Endothelial cell of umbilical vein (primary cell): ENCODE results near the gene PRPF39. TPM values are rescaled to one million over a fixed set of nuclear protein-coding genes. Genes with fewer than 3 reads are reported as not detected.

Experiments used
- BruUV-seq: library from RNA; stranded (reverse); fragments of 400-500 nt; replicated peaks from 2 replicates; lab custom pipeline; 2021; lab: Mats Ljungman, UMichigan
- CTCF ChIA-PET: fragments of 300-600, 350-600 bp; sonication (Branson Sonifier 250); formaldehyde crosslinking; loops from one replicate; lab custom pipeline; 2021; ENCODE audit warnings: antibody characterized with exemption, inconsistent platforms; lab: Charles Lee
- POLR2A ChIA-PET: fragments of 300-600, 350-600 bp; sonication (Branson Sonifier 250); formaldehyde crosslinking; loops from one replicate; lab custom pipeline; 2021; ENCODE audit warnings: antibody characterized with exemption, inconsistent platforms; lab: Charles Lee
- DNase-seq: peaks from one replicate; pipeline ENCODE4 v3.0.0-alpha.2; 2011; ENCODE audit warnings: low read depth, low spot score
- FAIRE-seq: peaks from 2 replicates; lab custom pipeline; 2011; peaks lifted over from hg19 to GRCh38; lab: Jason Lieb, UNC
- H2AFZ ChIP-seq: 2 replicates; pipeline ENCODE4 v1.6.0; 2012; ENCODE audit warnings: low read depth, low read length, control low read depth, inconsistent platforms
- H3K27ac ChIP-seq: 2 replicates; pipeline ENCODE4 v1.5.1; 2011; ENCODE audit warnings: low read depth, mild to moderate bottlenecking, control low read depth, low read length, moderate library complexity; ENCODE audit not compliant: insufficient read depth
- H3K27me3 ChIP-seq, 2 experiments: 2 replicates each; pipeline versions ENCODE4 v1.6.0 to v1.6.1; 2011; ENCODE audit warnings: low read length in 2 of 2, mixed read lengths in 1 of 2; ENCODE audit not compliant: control insufficient read depth in 2 of 2, insufficient read depth in 2 of 2
- H3K36me3 ChIP-seq, 2 experiments: 2 replicates in 1 of 2; 3 replicates in 1 of 2; pipeline ENCODE4 v1.5.1; 2011; ENCODE audit warnings: low read length in 2 of 2, mild to moderate bottlenecking in 1 of 2, moderate library complexity in 1 of 2; ENCODE audit not compliant: control insufficient read depth in 2 of 2, insufficient read depth in 2 of 2; ENCODE audit errors: extremely low read depth in 1 of 2
- H3K4me1 ChIP-seq: 3 replicates; pipeline ENCODE4 v1.5.1; 2011; ENCODE audit warnings: mild to moderate bottlenecking, low read length; ENCODE audit not compliant: control insufficient read depth, insufficient read depth; ENCODE audit errors: extremely low read depth
- H3K4me2 ChIP-seq: 2 replicates; pipeline ENCODE4 v1.6.1; 2011; ENCODE audit warnings: low read length, control low read depth, mixed read lengths; ENCODE audit not compliant: insufficient read depth
- H3K4me3 ChIP-seq, 3 experiments: fragments of 200-600 bp in 1 of 3; sonication (generic), shearing (Covaris generic) in 1 of 3; replicated peaks in 1 of 3; 2 replicates each; pipeline ENCODE4 v1.5.1; 2011 to 2016; ENCODE audit warnings: control low read depth in 3 of 3, low read length in 3 of 3, mild to moderate bottlenecking in 2 of 3, inconsistent platforms in 1 of 3, low read depth in 1 of 3, moderate library complexity in 1 of 3; ENCODE audit not compliant: insufficient read depth in 1 of 3
- H3K79me2 ChIP-seq: 2 replicates; pipeline ENCODE4 v1.6.0; 2012; ENCODE audit warnings: low read length, inconsistent platforms; ENCODE audit not compliant: control insufficient read depth, insufficient read depth
- H3K9ac ChIP-seq: replicated peaks from 2 replicates; pipeline ENCODE3; 2011; ENCODE audit warnings: low read length, control low read depth; ENCODE audit not compliant: insufficient read depth; ENCODE audit errors: extremely low read depth
- H3K9me1 ChIP-seq: replicated peaks from 3 replicates; pipeline ENCODE4 v1.6.0; 2011; ENCODE audit warnings: mild to moderate bottlenecking, low read length; ENCODE audit not compliant: control insufficient read depth, insufficient read depth; ENCODE audit errors: extremely low read depth
- H3K9me3 ChIP-seq: replicated peaks from 2 replicates; pipeline ENCODE4 v1.5.1; 2012; ENCODE audit warnings: low read length, inconsistent platforms; ENCODE audit not compliant: control insufficient read depth, insufficient read depth
- H4K20me1 ChIP-seq: replicated peaks from 2 replicates; pipeline ENCODE3; 2011; ENCODE audit warnings: mild to moderate bottlenecking, low read length; ENCODE audit not compliant: control insufficient read depth, insufficient read depth; ENCODE audit errors: extremely low read depth
- EZH2 ChIP-seq: IDR thresholded peaks from 2 replicates; pipeline ENCODE4 v1.6.1; 2012; ENCODE audit warnings: borderline replicate concordance, low read depth, mild to moderate bottlenecking, moderate library complexity, low read length, inconsistent platforms; ENCODE audit not compliant: severe bottlenecking
- FOS ChIP-seq: IDR thresholded peaks from 2 replicates; pipeline ENCODE4 v1.6.1; 2011; ENCODE audit warnings: mild to moderate bottlenecking, low read length, moderate library complexity, borderline replicate concordance; ENCODE audit not compliant: insufficient read depth
- GATA2 ChIP-seq: IDR thresholded peaks from 2 replicates; pipeline ENCODE4 v1.7.0; 2011; ENCODE audit warnings: low read depth, mild to moderate bottlenecking, moderate library complexity, mixed read lengths, low read length; ENCODE audit not compliant: insufficient read length, insufficient read depth
- JUN ChIP-seq: IDR thresholded peaks from 2 replicates; pipeline ENCODE4 v1.6.1; 2011; ENCODE audit warnings: borderline replicate concordance, low read depth; ENCODE audit not compliant: insufficient read length, insufficient read depth
- MAX ChIP-seq: IDR thresholded peaks from 2 replicates; pipeline ENCODE4 v1.6.1; 2011; ENCODE audit not compliant: insufficient read depth, insufficient read length
- MYC ChIP-seq: IDR thresholded peaks from one replicate; pipeline ENCODE4 v1.6.1; 2011; ENCODE audit warnings: mild to moderate bottlenecking, low read depth, low read length
- POLR2A ChIP-seq: IDR thresholded peaks from 2 replicates; pipeline ENCODE4 v1.6.1; 2012; ENCODE audit warnings: low read depth, mild to moderate bottlenecking, control low read depth, low read length
- POLR2AphosphoS5 ChIP-seq: IDR thresholded peaks from 2 replicates; pipeline ENCODE4 v1.6.1; 2012; ENCODE audit warnings: low read depth, mild to moderate bottlenecking, control low read depth, low read length, moderate library complexity; ENCODE audit not compliant: insufficient read depth
- dilution Hi-C: fragments of 300-500 bp; cut with MboI; formaldehyde crosslinking; loops from one replicate; pipeline ENCODE4 v1.15.0; 2019; ENCODE audit warnings: low sequenced_read_pairs; ENCODE audit not compliant: extremely low pct_ligation_motif_present
- intact Hi-C: fragments of 100-400 bp; cut with micrococcal nuclease; formaldehyde crosslinking; loops from one replicate; pipeline ENCODE4 v1.10.0; 2022
- polyA plus RNA-seq, 4 experiments: library from polyadenylated mRNA; depleted of rRNA in 3 of 4; stranded (reverse) in 3 of 4; unstranded in 1 of 4; fragments of >200 nt; gene quantifications; 2 replicates each; pipeline versions ENCODE4 v1.2.1 to v1.2.3, GENCODE V29; 2011 to 2012; ENCODE audit warnings: missing spikeins in 1 of 4
- total RNA-seq: library from RNA; stranded (reverse); gene quantifications from 2 replicates; pipeline ENCODE4 v1.2.3, GENCODE V29; 2021
- TF ChIP-seq, protein P1 (sequence below), 2 donors: IDR thresholded peaks; 1 replicate in 1 of 2; 2 replicates in 1 of 2; pipeline ENCODE4 v1.5.1; 2011; ENCODE audit warnings: low read length in 2 of 2, mild to moderate bottlenecking in 2 of 2, moderate library complexity in 2 of 2, control low read depth in 1 of 2, inconsistent platforms in 1 of 2, low read depth in 1 of 2; ENCODE audit not compliant: insufficient read depth in 1 of 2; ENCODE audit errors: extremely low read depth in 1 of 2

PRPF39 gene
- total and polyA plus RNA-seq, 2 donors (not counting 3 experiments of a cell fraction or from before 2014, with no cell fraction given), result 24.8 to 44.4 TPM

GRCh38 chr14:45094275-45094674, 10.4 kb downstream of the PRPF39 start:
- Histone ChIP-seq H3K27me3 (no peaks in the 10 kb centered on the region), H3K4me2 (no peak overlapping the region), H3K9me1 (no peaks in the 10 kb centered on the region), H3K27ac (no peak overlapping the region), H2AFZ (no peak overlapping the region), H3K4me1 (peaks cover 14% of the 10 kb centered on the region), H3K36me3 (peaks cover 4 to 7% of the 10 kb centered on the region in 2 experiments), H3K79me2 (peaks cover 61% of the 10 kb centered on the region), H3K9me3 (no peaks in the 10 kb centered on the region), H4K20me1 (no peaks in the 10 kb centered on the region), H3K4me3 (no peak overlapping the region), H3K9ac (no peak overlapping the region)
- TF ChIP-seq POLR2AphosphoS5 (no peak), EZH2 (no peak), JUN (no peak), MAX (no peak), FOS (no peak), GATA2 (no peak), POLR2A (no peak), MYC (no peak)
- TF ChIP-seq, protein P1, sequence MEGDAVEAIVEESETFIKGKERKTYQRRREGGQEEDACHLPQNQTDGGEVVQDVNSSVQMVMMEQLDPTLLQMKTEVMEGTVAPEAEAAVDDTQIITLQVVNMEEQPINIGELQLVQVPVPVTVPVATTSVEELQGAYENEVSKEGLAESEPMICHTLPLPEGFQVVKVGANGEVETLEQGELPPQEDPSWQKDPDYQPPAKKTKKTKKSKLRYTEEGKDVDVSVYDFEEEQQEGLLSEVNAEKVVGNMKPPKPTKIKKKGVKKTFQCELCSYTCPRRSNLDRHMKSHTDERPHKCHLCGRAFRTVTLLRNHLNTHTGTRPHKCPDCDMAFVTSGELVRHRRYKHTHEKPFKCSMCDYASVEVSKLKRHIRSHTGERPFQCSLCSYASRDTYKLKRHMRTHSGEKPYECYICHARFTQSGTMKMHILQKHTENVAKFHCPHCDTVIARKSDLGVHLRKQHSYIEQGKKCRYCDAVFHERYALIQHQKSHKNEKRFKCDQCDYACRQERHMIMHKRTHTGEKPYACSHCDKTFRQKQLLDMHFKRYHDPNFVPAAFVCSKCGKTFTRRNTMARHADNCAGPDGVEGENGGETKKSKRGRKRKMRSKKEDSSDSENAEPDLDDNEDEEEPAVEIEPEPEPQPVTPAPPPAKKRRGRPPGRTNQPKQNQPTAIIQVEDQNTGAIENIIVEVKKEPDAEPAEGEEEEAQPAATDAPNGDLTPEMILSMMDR (IDR thresholded peaks at IDR 0.05; ENCODE audit: extremely low read depth in 1 of 2, insufficient read depth in 1 of 2, low read depth in 1 of 2, low read length in 2 of 2), result no peak
- ChIA-PET CTCF (interaction anchor here (1.1 kb wide), 1 partner anchor 14 kb away, joined by 3 read pairs; no protein-coding TSS in a partner anchor), POLR2A (no interaction called here)
- no peak for FAIRE-seq
- dilution Hi-C loops, result no loop called here
- no peak for DNase-seq
- intact Hi-C loops, result no loop called here
- BruUV-seq, result no TSS peak
